Measurements from ENCODE around the gene MACO1. TPM values are rescaled to one million over a fixed set of nuclear protein-coding genes. Genes with fewer than 3 reads are reported as not detected.

Gene MACO1
- total RNA-seq, 1 donor from 2014 or later = 31.5 TPM

DNA sequence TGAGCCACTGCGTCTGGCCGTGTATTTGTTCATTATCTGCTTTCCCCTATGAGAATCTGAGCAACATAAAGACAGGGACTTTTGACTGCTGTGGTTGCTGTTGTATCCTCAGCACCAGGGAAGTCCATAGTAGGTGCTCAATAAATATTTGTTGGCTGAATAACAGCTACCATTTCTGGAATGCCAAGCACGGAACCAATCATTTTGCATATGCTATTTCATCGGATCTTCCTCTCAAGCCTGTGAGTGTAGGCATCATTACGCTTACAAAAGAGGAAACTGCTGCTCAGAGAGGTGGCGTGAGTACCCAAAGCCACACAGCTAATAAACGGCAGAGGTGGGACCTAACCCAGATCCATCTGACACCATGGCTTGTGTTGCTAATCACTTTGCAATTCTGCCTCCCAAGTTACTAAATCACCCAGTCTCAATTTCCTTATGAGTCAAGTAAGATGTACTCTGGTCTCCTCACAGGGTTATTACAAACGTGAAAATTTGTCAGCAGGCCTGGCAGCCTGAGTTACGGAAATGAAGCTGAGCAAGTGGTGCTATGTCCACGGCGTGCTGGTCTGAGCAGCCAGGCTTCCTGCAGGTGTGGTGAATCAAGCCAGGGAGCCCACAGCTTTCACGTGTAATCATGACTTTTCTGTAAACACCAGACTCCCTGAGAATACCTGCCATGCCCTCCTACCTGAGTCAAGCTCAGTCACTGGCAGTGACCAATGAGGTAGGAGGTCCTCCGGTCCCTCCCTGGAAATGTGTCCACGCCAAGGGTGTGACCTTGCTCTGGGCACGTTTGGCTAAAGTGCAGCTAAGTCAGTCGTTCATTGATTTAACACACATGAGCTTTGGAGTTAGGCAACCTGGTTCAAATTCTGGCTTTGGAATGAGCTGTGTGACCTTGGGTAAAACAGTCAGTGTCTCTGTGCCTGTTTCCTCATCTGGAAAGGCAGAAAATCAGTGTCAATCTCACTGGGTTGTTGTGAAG lies 5.3 kb upstream of the MACO1 start:
- no peaks in the 10 kb centered on the region for H3K36me3 Mint-ChIP-seq (ENCODE audit: insufficient read depth)
- H3K4me3 Mint-ChIP-seq (ENCODE audit: low read depth) = no peak overlapping the region
- H3K4me1 Mint-ChIP-seq (ENCODE audit: low read depth) = peaks cover 1% of the 10 kb centered on the region
- TF ChIP-seq, protein P1, sequence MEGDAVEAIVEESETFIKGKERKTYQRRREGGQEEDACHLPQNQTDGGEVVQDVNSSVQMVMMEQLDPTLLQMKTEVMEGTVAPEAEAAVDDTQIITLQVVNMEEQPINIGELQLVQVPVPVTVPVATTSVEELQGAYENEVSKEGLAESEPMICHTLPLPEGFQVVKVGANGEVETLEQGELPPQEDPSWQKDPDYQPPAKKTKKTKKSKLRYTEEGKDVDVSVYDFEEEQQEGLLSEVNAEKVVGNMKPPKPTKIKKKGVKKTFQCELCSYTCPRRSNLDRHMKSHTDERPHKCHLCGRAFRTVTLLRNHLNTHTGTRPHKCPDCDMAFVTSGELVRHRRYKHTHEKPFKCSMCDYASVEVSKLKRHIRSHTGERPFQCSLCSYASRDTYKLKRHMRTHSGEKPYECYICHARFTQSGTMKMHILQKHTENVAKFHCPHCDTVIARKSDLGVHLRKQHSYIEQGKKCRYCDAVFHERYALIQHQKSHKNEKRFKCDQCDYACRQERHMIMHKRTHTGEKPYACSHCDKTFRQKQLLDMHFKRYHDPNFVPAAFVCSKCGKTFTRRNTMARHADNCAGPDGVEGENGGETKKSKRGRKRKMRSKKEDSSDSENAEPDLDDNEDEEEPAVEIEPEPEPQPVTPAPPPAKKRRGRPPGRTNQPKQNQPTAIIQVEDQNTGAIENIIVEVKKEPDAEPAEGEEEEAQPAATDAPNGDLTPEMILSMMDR (IDR thresholded peaks at IDR 0.05; ENCODE audit: unreplicated experiment) = no peak
- no peaks in the 10 kb centered on the region for H3K9me3 Mint-ChIP-seq (ENCODE audit: low read depth)
- no peak overlapping the region for H3K27ac Mint-ChIP-seq
- H3K27me3 Mint-ChIP-seq = peaks cover 28% of the 10 kb centered on the region
- DNase-seq (ENCODE audit: low spot score, unreplicated experiment) = no peak

DNA sequence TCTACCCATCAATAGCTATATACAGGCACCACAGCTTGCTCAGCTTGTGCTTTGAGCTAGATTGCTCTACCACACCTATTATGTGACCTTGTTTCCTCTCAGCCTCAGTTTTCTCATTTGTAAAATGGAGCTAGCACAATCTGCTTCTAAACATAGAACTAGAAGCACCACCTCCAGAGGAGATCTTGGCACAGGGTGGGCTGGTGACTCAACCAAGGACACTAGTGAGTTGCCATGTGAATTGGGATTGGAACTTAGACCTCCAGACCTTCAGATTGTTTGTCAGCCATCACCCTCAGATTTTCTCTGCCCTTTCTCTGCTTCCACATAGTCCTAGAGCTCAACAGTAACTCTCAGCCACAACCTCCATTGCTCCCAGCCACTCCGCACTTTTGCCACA lies 3.0 kb upstream of the MACO1 start:
- Mint-ChIP-seq H3K4me1 (ENCODE audit: low read depth) (peaks cover 12% of the 10 kb centered on the region), H3K9me3 (ENCODE audit: low read depth) (no peaks in the 10 kb centered on the region), H3K4me3 (ENCODE audit: low read depth) (no peak overlapping the region), H3K36me3 (ENCODE audit: insufficient read depth) (no peaks in the 10 kb centered on the region), H3K27me3 (peaks cover 24% of the 10 kb centered on the region), H3K27ac (no peak overlapping the region)
- no peak for DNase-seq (ENCODE audit: low spot score, unreplicated experiment)
- TF ChIP-seq, protein P1 (IDR thresholded peaks at IDR 0.05; ENCODE audit: unreplicated experiment) = no peak

DNA sequence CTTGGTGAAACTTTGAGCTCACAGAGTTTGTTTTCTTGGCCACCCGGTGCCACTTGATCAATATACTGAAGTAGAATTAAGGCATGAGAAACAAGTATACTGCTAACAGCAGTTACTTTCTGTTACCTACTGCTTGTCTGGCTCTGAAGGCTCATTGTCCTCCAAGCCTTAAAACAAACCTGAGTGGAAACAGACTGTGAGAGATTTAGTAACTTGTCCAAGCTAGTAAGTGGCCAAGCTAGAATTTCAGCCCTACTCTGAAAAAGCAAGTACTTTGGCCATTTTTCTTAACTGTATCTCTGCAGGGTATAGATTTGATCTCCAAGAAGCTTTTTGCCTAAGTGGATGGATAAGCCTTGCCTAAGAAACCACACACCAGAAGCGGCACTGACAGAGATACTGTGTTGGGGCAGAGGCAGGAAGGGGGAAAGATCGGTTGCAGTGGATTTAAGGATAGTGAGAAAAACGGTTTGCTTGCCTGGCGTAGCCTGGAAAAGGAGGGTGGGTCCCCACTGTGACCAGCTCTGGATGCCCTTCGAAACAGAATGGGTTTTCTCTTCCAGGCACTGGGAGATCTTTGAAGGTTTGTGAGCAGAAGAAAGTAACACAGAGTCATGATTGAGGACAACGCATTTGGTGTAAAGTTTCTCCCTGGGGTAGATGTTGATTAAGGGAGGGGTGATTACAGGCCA lies 2.1 kb upstream of the MACO1 start:
- peaks cover 16% of the 10 kb centered on the region for H3K4me1 Mint-ChIP-seq (ENCODE audit: low read depth)
- no peaks in the 10 kb centered on the region for H3K9me3 Mint-ChIP-seq (ENCODE audit: low read depth)
- no peak for DNase-seq (ENCODE audit: low spot score, unreplicated experiment)
- peak overlapping the region; percentile 68 for H3K4me3 Mint-ChIP-seq (ENCODE audit: low read depth)
- H3K27ac Mint-ChIP-seq = no peak overlapping the region
- H3K36me3 Mint-ChIP-seq (ENCODE audit: insufficient read depth) = no peaks in the 10 kb centered on the region
- peaks cover 18% of the 10 kb centered on the region for H3K27me3 Mint-ChIP-seq
- TF ChIP-seq, protein P1 (IDR thresholded peaks at IDR 0.05; ENCODE audit: unreplicated experiment) = no peak

DNA sequence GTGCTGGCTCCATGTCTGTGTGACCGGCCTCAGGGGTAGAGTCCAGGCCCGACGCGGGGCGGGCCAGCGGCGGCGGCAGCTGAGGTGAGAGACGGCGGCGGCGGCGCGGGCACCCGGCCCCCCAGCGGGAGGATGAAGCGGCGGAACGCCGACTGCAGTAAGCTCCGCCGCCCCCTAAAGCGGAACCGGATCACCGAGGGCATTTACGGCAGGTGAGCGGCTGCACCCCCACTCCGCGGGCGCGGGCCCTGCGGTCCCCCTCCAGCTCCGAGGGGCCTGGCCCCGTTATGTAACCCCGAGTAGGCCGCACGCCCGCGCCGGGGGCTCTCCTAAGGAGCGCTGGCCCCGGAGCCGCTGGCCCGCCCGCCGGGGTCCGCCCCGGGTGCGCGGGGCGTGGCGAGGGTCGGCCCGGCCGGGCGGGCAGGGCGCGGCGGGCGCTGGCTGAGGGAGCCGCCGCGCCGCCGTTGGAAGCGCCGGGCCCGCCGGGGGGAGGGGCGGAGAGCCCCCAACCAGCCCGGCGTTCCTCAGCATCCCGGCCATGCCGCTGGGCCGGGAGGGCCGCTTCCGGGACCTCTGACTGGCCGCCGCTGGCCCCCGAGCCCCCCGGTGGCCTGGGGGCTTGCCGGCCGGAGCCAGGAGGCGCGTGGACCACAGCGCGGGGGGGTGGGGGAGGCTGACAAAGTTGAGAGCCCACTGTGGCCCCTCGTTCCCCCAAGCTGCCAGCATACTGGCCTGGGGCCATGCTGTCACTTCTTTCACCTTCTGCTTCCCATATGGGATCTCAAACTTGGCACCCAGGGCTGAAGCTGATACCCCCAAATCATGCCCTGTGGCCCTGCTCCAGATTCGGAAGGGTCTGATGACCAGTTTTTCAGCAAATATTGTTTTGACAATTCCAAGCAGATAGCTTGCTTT lies 527 bp downstream of the MACO1 start:
- Mint-ChIP-seq H3K9me3 (ENCODE audit: low read depth) (no peaks in the 10 kb centered on the region), H3K27ac (peak overlapping the region; percentile 68), H3K4me1 (ENCODE audit: low read depth) (peaks cover 25% of the 10 kb centered on the region), H3K36me3 (ENCODE audit: insufficient read depth) (no peaks in the 10 kb centered on the region), H3K27me3 (peaks cover 13% of the 10 kb centered on the region), H3K4me3 (ENCODE audit: low read depth) (peak overlapping the region; percentile 96)
- TF ChIP-seq, protein P1 (IDR thresholded peaks at IDR 0.05; ENCODE audit: unreplicated experiment) = peak; percentile 15
- no peak for DNase-seq (ENCODE audit: low spot score, unreplicated experiment)

All from progenitor cell of endocrine pancreas (in vitro differentiated cells).